Keratinocyte (primary cell): ENCODE results near the gene TMEM266. TPM values are rescaled to one million over a fixed set of nuclear protein-coding genes. Genes with fewer than 3 reads are reported as not detected.

Source experiments
- DNase-seq: peaks from one replicate; pipeline ENCODE4 v3.0.0-alpha.2; 2011; ENCODE audit warnings: low read depth, missing footprints, low spot score
- FAIRE-seq: peaks from 2 replicates; lab custom pipeline; 2011; peaks lifted over from hg19 to GRCh38; lab: Jason Lieb, UNC
- H2AFZ ChIP-seq: 2 replicates; pipeline ENCODE4 v1.6.0; 2012; ENCODE audit warnings: low read length, control low read depth, inconsistent platforms; ENCODE audit not compliant: control insufficient read depth
- H3K27ac ChIP-seq: 2 replicates; pipeline ENCODE4 v1.5.1; 2011; ENCODE audit warnings: low read length; ENCODE audit not compliant: control insufficient read depth, insufficient read depth
- H3K27me3 ChIP-seq: 3 replicates; pipeline ENCODE4 v1.6.0; 2011; ENCODE audit warnings: low read length; ENCODE audit not compliant: control insufficient read depth, insufficient read depth; ENCODE audit errors: extremely low read depth
- H3K36me3 ChIP-seq, 2 experiments: 2 replicates in 1 of 2; 3 replicates in 1 of 2; pipeline ENCODE4 v1.5.1; 2011; ENCODE audit warnings: low read length in 2 of 2, mild to moderate bottlenecking in 1 of 2; ENCODE audit not compliant: control insufficient read depth in 2 of 2, insufficient read depth in 2 of 2; ENCODE audit errors: extremely low read depth in 1 of 2
- H3K4me1 ChIP-seq: 3 replicates; pipeline ENCODE4 v1.5.1; 2011; ENCODE audit warnings: low read length; ENCODE audit not compliant: control insufficient read depth, insufficient read depth; ENCODE audit errors: extremely low read depth
- H3K4me2 ChIP-seq: 3 replicates; pipeline ENCODE4 v1.6.0; 2011; ENCODE audit warnings: low read depth, low read length; ENCODE audit not compliant: control insufficient read depth, insufficient read depth; ENCODE audit errors: extremely low read depth
- H3K4me3 ChIP-seq, 3 experiments: fragments of 200-600 bp in 1 of 3; sonication (generic) in 1 of 3; 2 replicates in 2 of 3; 3 replicates in 1 of 3; pipeline ENCODE4 v1.5.1; 2011 to 2016; ENCODE audit warnings: low read length in 3 of 3, mild to moderate bottlenecking in 3 of 3, control low read depth in 2 of 3, inconsistent platforms in 1 of 3, low read depth in 1 of 3, mixed read lengths in 1 of 3, mixed run types in 1 of 3, moderate library complexity in 1 of 3; ENCODE audit not compliant: control insufficient read depth in 2 of 3, insufficient read depth in 2 of 3; ENCODE audit errors: extremely low read depth in 1 of 3
- H3K79me2 ChIP-seq: 2 replicates; pipeline ENCODE4 v1.6.0; 2012; ENCODE audit warnings: low read length; ENCODE audit not compliant: control insufficient read depth, insufficient read depth
- H3K9ac ChIP-seq: 3 replicates; pipeline ENCODE4 v1.6.0; 2011; ENCODE audit warnings: low read length; ENCODE audit not compliant: control insufficient read depth, insufficient read depth; ENCODE audit errors: extremely low read depth
- H3K9me1 ChIP-seq: 3 replicates; pipeline ENCODE4 v1.6.0; 2011; ENCODE audit warnings: low read length; ENCODE audit not compliant: control insufficient read depth, insufficient read depth; ENCODE audit errors: extremely low read depth
- H3K9me3 ChIP-seq: 2 replicates; pipeline ENCODE4 v1.5.1; 2012; ENCODE audit warnings: low read depth, low read length; ENCODE audit not compliant: control insufficient read depth
- H4K20me1 ChIP-seq: 3 replicates; pipeline ENCODE4 v1.6.0; 2011; ENCODE audit warnings: low read length; ENCODE audit not compliant: control insufficient read depth, insufficient read depth; ENCODE audit errors: extremely low read depth
- EZH2 ChIP-seq: IDR thresholded peaks from one replicate; pipeline ENCODE4 v1.6.1; 2012; ENCODE audit warnings: inconsistent platforms, mild to moderate bottlenecking, low read length, moderate library complexity
- dilution Hi-C: fragments of 300-500 bp; cut with MboI; formaldehyde crosslinking; loops from one replicate; pipeline ENCODE4 v1.7.0; 2020; ENCODE audit warnings: low sequenced_read_pairs; ENCODE audit not compliant: extremely low pct_ligation_motif_present
- polyA plus RNA-seq, 5 experiments: library from polyadenylated mRNA; depleted of rRNA in 3 of 5; stranded (reverse) in 3 of 5; stranded (forward) in 1 of 5; unstranded in 1 of 5; fragments of >200 nt; gene quantifications; 1 replicate in 1 of 5; 2 replicates in 3 of 5; 3 replicates in 1 of 5; pipeline versions ENCODE4 v1.2.1 to v1.2.3, GENCODE V29; 2011 to 2012; ENCODE audit warnings: missing spikeins in 2 of 5, low read depth in 1 of 5, low replicate concordance in 1 of 5
- TF ChIP-seq, protein P1 (sequence below), 3 experiments: IDR thresholded peaks in 1 of 3; conservative IDR thresholded peaks in 1 of 3; optimal IDR thresholded peaks in 1 of 3; 2 replicates in 2 of 3; 3 replicates in 1 of 3; pipeline versions ENCODE3 to v1.5.1; 2011; ENCODE audit warnings: low read length in 3 of 3, mild to moderate bottlenecking in 3 of 3, moderate library complexity in 2 of 3, control low read depth in 1 of 3, inconsistent platforms in 1 of 3; ENCODE audit not compliant: insufficient read depth in 2 of 3; ENCODE audit errors: extremely low read depth in 1 of 3

TMEM266 gene
- polyA plus RNA-seq, 1 donor (not counting 4 experiments of a cell fraction or from before 2014, with no cell fraction given), result 0.03 TPM

DNA sequence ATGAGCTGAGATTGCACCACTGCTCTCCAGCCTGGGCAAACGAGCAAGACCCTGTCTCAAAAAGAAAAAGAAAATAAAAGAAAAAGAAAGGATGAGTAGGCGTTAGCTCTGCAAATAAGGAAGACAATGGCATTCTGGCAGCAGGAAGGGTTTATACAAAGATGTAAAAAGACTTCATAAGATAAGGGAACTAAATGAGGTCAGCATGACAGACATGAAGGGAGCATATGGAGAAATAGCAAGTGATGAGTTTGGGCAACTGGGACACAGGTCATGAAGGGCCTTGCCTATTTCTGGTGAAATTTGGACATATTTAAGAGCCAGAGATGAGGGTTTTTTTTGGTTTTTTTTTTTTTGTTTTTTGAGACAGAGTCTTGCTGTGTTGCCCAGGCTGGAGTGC is 24.5 kb downstream of the TMEM266 start:
- H2AFZ ChIP-seq, result no peak overlapping the region
- no peaks in the 10 kb centered on the region for H3K4me1 ChIP-seq
- H3K9me3 ChIP-seq, result no peaks in the 10 kb centered on the region
- no peak overlapping the region for H3K4me2 ChIP-seq
- no peak overlapping the region for H3K4me3 ChIP-seq
- dilution Hi-C loops, result no loop called here
- no peak for TF ChIP-seq EZH2
- TF ChIP-seq, protein P1, sequence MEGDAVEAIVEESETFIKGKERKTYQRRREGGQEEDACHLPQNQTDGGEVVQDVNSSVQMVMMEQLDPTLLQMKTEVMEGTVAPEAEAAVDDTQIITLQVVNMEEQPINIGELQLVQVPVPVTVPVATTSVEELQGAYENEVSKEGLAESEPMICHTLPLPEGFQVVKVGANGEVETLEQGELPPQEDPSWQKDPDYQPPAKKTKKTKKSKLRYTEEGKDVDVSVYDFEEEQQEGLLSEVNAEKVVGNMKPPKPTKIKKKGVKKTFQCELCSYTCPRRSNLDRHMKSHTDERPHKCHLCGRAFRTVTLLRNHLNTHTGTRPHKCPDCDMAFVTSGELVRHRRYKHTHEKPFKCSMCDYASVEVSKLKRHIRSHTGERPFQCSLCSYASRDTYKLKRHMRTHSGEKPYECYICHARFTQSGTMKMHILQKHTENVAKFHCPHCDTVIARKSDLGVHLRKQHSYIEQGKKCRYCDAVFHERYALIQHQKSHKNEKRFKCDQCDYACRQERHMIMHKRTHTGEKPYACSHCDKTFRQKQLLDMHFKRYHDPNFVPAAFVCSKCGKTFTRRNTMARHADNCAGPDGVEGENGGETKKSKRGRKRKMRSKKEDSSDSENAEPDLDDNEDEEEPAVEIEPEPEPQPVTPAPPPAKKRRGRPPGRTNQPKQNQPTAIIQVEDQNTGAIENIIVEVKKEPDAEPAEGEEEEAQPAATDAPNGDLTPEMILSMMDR (optimal IDR thresholded peaks at IDR 0.05 in 1 of 3, IDR thresholded peaks at IDR 0.05 in 1 of 3, conservative IDR thresholded peaks at IDR 0.05 in 1 of 3; ENCODE audit: extremely low read depth in 1 of 3, insufficient read depth in 2 of 3, low read length in 3 of 3), result no peak
- H3K9ac ChIP-seq, result no peak overlapping the region
- no peaks in the 10 kb centered on the region for H3K9me1 ChIP-seq
- FAIRE-seq (no peak), DNase-seq (no peak)
- no peaks in the 10 kb centered on the region for H4K20me1 ChIP-seq
- no peak overlapping the region for H3K27ac ChIP-seq
- H3K36me3 ChIP-seq, result no peaks in the 10 kb centered on the region
- no peaks in the 10 kb centered on the region for H3K27me3 ChIP-seq
- no peaks in the 10 kb centered on the region for H3K79me2 ChIP-seq

DNA sequence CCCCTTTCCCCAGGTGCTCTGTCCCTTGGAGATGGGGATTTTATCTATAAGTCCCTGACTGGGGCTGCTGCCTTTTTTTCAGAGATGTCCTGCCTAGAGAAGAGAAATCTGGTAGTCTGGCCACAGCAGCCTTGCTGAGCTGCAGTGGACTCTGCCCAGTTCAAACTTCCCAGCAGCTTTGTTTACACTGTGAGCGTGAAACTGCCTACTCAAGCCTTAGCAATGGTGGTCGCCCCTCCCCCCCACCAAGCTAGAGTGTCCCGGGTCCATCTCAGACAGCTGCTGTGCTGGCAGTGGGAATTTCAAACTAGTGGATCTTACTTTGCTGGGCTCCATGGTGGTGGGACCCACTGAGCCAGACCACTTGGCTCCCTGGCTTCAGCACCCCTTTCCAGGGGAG is 38.9 kb downstream of the TMEM266 start:
- Histone ChIP-seq H2AFZ (no peak overlapping the region), H3K9ac (no peak overlapping the region), H3K4me2 (no peak overlapping the region), H3K27ac (no peak overlapping the region), H3K9me3 (no peaks in the 10 kb centered on the region), H3K79me2 (no peaks in the 10 kb centered on the region), H3K36me3 (no peaks in the 10 kb centered on the region), H3K4me1 (no peaks in the 10 kb centered on the region), H3K9me1 (no peaks in the 10 kb centered on the region), H3K27me3 (peaks cover 9% of the 10 kb centered on the region), H3K4me3 (no peak overlapping the region), H4K20me1 (no peaks in the 10 kb centered on the region)
- DNase-seq (no peak), FAIRE-seq (no peak)
- TF ChIP-seq EZH2, result no peak
- TF ChIP-seq, protein P1 (optimal IDR thresholded peaks at IDR 0.05 in 1 of 3, IDR thresholded peaks at IDR 0.05 in 1 of 3, conservative IDR thresholded peaks at IDR 0.05 in 1 of 3; ENCODE audit: extremely low read depth in 1 of 3, insufficient read depth in 2 of 3, low read length in 3 of 3), result no peak
- dilution Hi-C loops, result no loop called here
